HEK293 (cell line): ENCODE data around the gene MS4A18.

Experiments
- CTCF ChIA-PET: fragments of 350-600 bp; formaldehyde crosslinking; extraction: SDS; loops from one replicate; lab custom pipeline; 2021; ENCODE audit warnings: antibody characterized with exemption; lab: Yijun Ruan, JAX
- POLR2A ChIA-PET: fragments of 300-600 bp; formaldehyde crosslinking; extraction: SDS; loops from one replicate; lab custom pipeline; 2020; ENCODE audit warnings: antibody characterized with exemption, inconsistent platforms; lab: Yijun Ruan, JAX
- H3K27ac ChIP-seq: fragments of 200-500 bp; sonication (Bioruptor generic); 2 replicates; pipeline ENCODE4 v1.5.1; 2014; ENCODE audit warnings: low read depth, low read length, control low read depth, inconsistent platforms; ENCODE audit errors: extremely low read depth
- H3K36me3 ChIP-seq, 2 experiments: fragments of 200-500 bp in 1 of 2; sonication (Bioruptor generic) in 1 of 2; 1 replicate in 1 of 2; 2 replicates in 1 of 2; pipeline ENCODE4 v1.5.1; 2014 to 2017; ENCODE audit warnings: inconsistent platforms in 2 of 2, low read length in 2 of 2; ENCODE audit not compliant: control insufficient read depth in 2 of 2, insufficient read depth in 1 of 2
- H3K4me1 ChIP-seq: fragments of 200-500 bp; sonication (Bioruptor generic); 2 replicates; pipeline ENCODE4 v1.5.1; 2014; ENCODE audit warnings: mild to moderate bottlenecking, low read length, inconsistent platforms; ENCODE audit not compliant: control insufficient read depth, insufficient read depth
- H3K4me3 ChIP-seq: 2 replicates; pipeline ENCODE4 v1.5.1; 2011; ENCODE audit warnings: low read depth, mild to moderate bottlenecking, control low read depth, low read length, moderate library complexity
- H3K9me3 ChIP-seq: fragments of 200-500 bp; sonication (Bioruptor generic); 2 replicates; pipeline ENCODE4 v1.5.1; 2014; ENCODE audit warnings: low read depth, low read length, inconsistent platforms; ENCODE audit not compliant: control insufficient read depth, insufficient read depth
- GFI1B ChIP-seq: fragments of 450-650 bp; formaldehyde crosslinking; IDR thresholded peaks from 2 replicates; pipeline ENCODE4 v1.5.1; 2016; ENCODE audit warnings: missing biosample characterization, missing genetic modification characterization
- GLIS2 ChIP-seq: fragments of 450-650 bp; formaldehyde crosslinking; IDR thresholded peaks from 2 replicates; pipeline ENCODE4 v1.5.1; 2016; ENCODE audit warnings: missing biosample characterization, missing genetic modification characterization
- IKZF3 ChIP-seq: fragments of 450-650 bp; IDR thresholded peaks from 2 replicates; pipeline ENCODE4 v1.5.0; 2018; ENCODE audit warnings: missing biosample characterization, mild to moderate bottlenecking, missing genetic modification characterization, moderate library complexity
- MZF1 ChIP-seq: fragments of 450-650 bp; formaldehyde crosslinking; IDR thresholded peaks from 2 replicates; pipeline ENCODE4 v1.5.1; 2017; ENCODE audit warnings: missing biosample characterization, missing genetic modification characterization, borderline replicate concordance
- SETDB1 ChIP-seq: IDR thresholded peaks from one replicate; pipeline ENCODE4 v1.6.1; 2017; ENCODE audit warnings: mild to moderate bottlenecking, low read length, moderate library complexity, mixed read lengths; ENCODE audit not compliant: insufficient read length
- SP7 ChIP-seq: fragments of 450-650 bp; formaldehyde crosslinking; IDR thresholded peaks from 2 replicates; pipeline ENCODE4 v1.5.1; 2016; ENCODE audit warnings: missing biosample characterization, missing genetic modification characterization
- TRIM28 ChIP-seq: IDR thresholded peaks from 2 replicates; pipeline ENCODE4 v1.6.1; 2011; ENCODE audit warnings: low read length, control low read depth, borderline replicate concordance
- ZBTB48 ChIP-seq: fragments of 450-650 bp; formaldehyde crosslinking; IDR thresholded peaks from 2 replicates; pipeline ENCODE4 v1.5.1; 2016; ENCODE audit warnings: missing biosample characterization, missing genetic modification characterization
- ZEB2 ChIP-seq: fragments of 450-650 bp; formaldehyde crosslinking; IDR thresholded peaks from 2 replicates; pipeline ENCODE4 v1.5.1; 2016; ENCODE audit warnings: missing biosample characterization, missing genetic modification characterization
- ZNF114 ChIP-seq: fragments of 450-650 bp; formaldehyde crosslinking; IDR thresholded peaks from 2 replicates; pipeline ENCODE4 v1.5.0; 2017; ENCODE audit warnings: missing biosample characterization, missing genetic modification characterization
- ZNF223 ChIP-seq: fragments of 450-650 bp; formaldehyde crosslinking; IDR thresholded peaks from 2 replicates; pipeline ENCODE4 v1.5.1; 2016; ENCODE audit warnings: missing biosample characterization, missing genetic modification characterization
- ZNF274 ChIP-seq, 2 experiments: fragments of 200-500 bp in 1 of 2; fragments of 450-650 bp in 1 of 2; sonication (Bioruptor generic) in 1 of 2; formaldehyde crosslinking in 1 of 2; IDR thresholded peaks; 2 replicates each; pipeline versions ENCODE4 v1.5.1 to v1.6.1; 2014 to 2016; ENCODE audit warnings: borderline replicate concordance in 1 of 2, inconsistent platforms in 1 of 2, low read length in 1 of 2, missing biosample characterization in 1 of 2, missing genetic modification characterization in 1 of 2
- ZNF521 ChIP-seq: fragments of 450-650 bp; formaldehyde crosslinking; IDR thresholded peaks from 2 replicates; pipeline ENCODE4 v1.5.1; 2017; ENCODE audit warnings: missing biosample characterization, mild to moderate bottlenecking, missing genetic modification characterization
- ZNF707 ChIP-seq: fragments of 450-650 bp; formaldehyde crosslinking; IDR thresholded peaks from 2 replicates; pipeline ENCODE4 v1.5.1; 2016; ENCODE audit warnings: missing biosample characterization, missing genetic modification characterization
- TF ChIP-seq, protein P1 (sequence below): fragments of 450-650 bp; formaldehyde crosslinking; IDR thresholded peaks from 2 replicates; pipeline ENCODE4 v1.5.1; 2017; ENCODE audit warnings: missing biosample characterization, missing genetic modification characterization
- TF ChIP-seq, protein P2 (sequence below): fragments of 450-650 bp; formaldehyde crosslinking; IDR thresholded peaks from 2 replicates; pipeline ENCODE4 v1.5.1; 2016; ENCODE audit warnings: missing biosample characterization, missing genetic modification characterization, low read depth
- TF ChIP-seq, protein P3 (sequence below): fragments of 450-650 bp; formaldehyde crosslinking; IDR thresholded peaks from 2 replicates; pipeline ENCODE4 v1.5.1; 2016; ENCODE audit warnings: missing biosample characterization, missing genetic modification characterization

The MS4A18 gene

DNA sequence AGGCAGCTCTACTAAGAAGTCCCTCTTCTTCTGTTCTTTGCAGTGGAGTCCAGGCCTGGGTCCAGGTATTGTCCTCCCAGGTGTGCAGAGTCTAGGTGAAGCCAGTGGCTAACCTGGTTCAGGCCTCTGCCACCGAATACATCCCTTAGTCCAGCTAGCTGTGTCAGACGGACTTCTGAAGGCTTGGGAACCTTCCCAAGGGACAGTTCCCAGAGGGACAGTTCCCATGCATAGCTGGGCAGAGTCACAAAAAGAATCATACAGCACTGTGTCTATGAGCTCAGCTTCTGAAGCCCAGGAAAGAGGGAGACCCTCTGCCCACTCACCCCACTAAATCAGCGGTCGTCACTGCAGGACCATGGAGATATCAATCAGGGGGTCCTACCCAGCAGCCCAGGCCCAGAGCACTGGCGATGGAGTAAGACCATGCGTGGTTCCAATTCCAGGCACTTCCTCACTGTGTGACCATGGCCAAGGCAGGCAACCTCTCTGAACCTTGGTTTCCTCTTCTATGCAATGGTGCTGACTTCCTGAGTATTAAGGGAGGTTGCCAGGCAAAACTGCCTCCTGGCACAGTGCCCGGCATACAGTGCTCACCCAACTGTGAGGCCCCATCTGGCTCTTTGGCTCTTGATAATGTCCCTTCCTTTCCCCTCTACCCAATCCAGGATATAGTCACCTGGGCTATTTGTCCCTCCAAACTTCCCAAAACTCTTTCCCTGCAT lies 64.0 kb downstream of the MS4A18 start:
- TF ChIP-seq IKZF3 (tag by site-specific recombination) = no peak
- no peak for TF ChIP-seq ZBTB48 (tag by site-specific recombination)
- no peak for TF ChIP-seq ZNF223 (tag by site-specific recombination)
- TF ChIP-seq, protein P1, sequence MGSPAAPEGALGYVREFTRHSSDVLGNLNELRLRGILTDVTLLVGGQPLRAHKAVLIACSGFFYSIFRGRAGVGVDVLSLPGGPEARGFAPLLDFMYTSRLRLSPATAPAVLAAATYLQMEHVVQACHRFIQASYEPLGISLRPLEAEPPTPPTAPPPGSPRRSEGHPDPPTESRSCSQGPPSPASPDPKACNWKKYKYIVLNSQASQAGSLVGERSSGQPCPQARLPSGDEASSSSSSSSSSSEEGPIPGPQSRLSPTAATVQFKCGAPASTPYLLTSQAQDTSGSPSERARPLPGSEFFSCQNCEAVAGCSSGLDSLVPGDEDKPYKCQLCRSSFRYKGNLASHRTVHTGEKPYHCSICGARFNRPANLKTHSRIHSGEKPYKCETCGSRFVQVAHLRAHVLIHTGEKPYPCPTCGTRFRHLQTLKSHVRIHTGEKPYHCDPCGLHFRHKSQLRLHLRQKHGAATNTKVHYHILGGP (tag by site-specific recombination) = no peak
- TF ChIP-seq ZNF521 (tag by site-specific recombination) = no peak
- TF ChIP-seq, protein P2, sequence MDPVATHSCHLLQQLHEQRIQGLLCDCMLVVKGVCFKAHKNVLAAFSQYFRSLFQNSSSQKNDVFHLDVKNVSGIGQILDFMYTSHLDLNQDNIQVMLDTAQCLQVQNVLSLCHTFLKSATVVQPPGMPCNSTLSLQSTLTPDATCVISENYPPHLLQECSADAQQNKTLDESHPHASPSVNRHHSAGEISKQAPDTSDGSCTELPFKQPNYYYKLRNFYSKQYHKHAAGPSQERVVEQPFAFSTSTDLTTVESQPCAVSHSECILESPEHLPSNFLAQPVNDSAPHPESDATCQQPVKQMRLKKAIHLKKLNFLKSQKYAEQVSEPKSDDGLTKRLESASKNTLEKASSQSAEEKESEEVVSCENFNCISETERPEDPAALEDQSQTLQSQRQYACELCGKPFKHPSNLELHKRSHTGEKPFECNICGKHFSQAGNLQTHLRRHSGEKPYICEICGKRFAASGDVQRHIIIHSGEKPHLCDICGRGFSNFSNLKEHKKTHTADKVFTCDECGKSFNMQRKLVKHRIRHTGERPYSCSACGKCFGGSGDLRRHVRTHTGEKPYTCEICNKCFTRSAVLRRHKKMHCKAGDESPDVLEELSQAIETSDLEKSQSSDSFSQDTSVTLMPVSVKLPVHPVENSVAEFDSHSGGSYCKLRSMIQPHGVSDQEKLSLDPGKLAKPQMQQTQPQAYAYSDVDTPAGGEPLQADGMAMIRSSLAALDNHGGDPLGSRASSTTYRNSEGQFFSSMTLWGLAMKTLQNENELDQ (tag by site-specific recombination) = no peak
- TF ChIP-seq, all 188 proteins: peak for 0
- Histone ChIP-seq H3K4me1 (no peaks in the 10 kb centered on the region), H3K9me3 (no peaks in the 10 kb centered on the region), H3K27ac (no peak overlapping the region), H3K36me3 (no peaks in the 10 kb centered on the region), H3K4me3 (no peak overlapping the region)
- CTCF ChIA-PET = interaction anchor here (1.3 kb wide), 1 partner anchor 10 kb away, joined by 3 read pairs; no protein-coding TSS in a partner anchor
- POLR2A ChIA-PET = no interaction called here

DNA sequence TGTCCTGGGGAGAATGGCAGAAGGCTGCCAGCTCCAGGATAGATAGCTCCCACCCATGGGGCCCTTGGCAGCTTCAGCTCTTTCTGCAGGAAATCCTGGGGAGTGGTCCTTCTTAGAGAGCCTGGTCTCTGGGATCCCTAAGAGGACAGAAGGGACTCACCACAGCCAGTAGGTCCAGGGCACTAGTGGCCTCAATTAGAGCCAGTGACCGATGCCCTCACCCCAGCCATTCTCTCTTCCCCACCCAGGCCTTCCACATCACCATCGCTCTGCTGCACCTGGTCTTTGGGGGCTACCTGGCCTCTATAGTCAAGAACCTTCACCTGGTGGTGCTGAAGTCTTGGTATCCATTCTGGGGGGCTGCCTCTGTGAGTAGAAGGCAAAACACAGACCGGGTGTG lies 66.2 kb downstream of the MS4A18 start:
- no peak overlapping the region for H3K4me3 ChIP-seq
- ChIA-PET POLR2A (no interaction called here), CTCF (interaction anchor here (1.7 kb wide), 2 partner anchors 38 to 41 kb away, joined by 4 to 7 read pairs; no protein-coding TSS in a partner anchor)
- no peaks in the 10 kb centered on the region for H3K9me3 ChIP-seq
- H3K36me3 ChIP-seq = no peaks in the 10 kb centered on the region
- H3K4me1 ChIP-seq = no peaks in the 10 kb centered on the region
- TF ChIP-seq ZNF114 (tag by site-specific recombination) (no peak), GFI1B (tag by site-specific recombination) (no peak), GLIS2 (tag by site-specific recombination) (no peak), SP7 (tag by site-specific recombination) (no peak), ZEB2 (tag by site-specific recombination) (no peak), ZNF223 (tag by site-specific recombination) (no peak)
- TF ChIP-seq, protein P3, sequence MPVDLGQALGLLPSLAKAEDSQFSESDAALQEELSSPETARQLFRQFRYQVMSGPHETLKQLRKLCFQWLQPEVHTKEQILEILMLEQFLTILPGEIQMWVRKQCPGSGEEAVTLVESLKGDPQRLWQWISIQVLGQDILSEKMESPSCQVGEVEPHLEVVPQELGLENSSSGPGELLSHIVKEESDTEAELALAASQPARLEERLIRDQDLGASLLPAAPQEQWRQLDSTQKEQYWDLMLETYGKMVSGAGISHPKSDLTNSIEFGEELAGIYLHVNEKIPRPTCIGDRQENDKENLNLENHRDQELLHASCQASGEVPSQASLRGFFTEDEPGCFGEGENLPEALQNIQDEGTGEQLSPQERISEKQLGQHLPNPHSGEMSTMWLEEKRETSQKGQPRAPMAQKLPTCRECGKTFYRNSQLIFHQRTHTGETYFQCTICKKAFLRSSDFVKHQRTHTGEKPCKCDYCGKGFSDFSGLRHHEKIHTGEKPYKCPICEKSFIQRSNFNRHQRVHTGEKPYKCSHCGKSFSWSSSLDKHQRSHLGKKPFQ (tag by site-specific recombination) = no peak
- H3K27ac ChIP-seq = no peak overlapping the region

DNA sequence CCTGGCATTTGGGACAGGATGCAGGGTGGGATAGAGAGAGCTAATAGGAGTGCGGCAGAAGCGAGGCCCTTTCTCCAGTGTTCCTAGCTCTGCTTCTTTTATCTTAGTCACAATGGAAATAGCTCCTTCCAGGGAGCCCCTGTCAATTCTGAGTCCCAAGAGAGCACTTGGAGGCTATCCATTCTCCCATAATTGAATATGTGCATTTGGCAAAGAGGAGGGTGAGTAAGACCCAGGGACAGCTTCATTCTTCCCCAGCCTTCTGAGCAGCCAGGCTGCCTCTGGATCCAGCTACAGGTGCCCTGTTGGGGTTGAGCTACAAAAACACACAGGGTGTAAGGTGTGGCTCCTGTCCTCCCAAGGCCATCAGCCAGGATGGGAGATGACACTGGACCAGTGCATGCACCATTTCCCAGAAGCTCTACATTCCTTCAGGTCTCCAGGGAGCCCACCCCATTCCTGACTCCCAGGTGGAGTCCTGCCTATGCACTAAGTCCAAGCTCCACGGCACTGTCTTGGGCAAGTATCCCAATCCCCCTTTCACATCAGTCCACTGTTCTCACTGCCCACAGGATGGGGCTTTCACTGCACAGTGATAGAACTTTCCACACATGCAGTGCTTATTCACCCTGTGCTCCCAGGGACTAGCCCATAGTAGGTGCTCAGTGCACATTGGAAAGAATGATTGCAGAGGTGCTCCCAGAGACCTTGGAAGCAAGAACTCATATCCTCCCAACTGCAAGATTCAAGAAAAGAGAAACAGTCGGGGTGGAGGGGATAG lies 66.8 kb downstream of the MS4A18 start:
- POLR2A ChIA-PET = no interaction called here
- Histone ChIP-seq H3K4me3 (no peak overlapping the region), H3K9me3 (no peaks in the 10 kb centered on the region), H3K4me1 (no peaks in the 10 kb centered on the region), H3K27ac (no peak overlapping the region), H3K36me3 (no peaks in the 10 kb centered on the region)
- CTCF ChIA-PET = interaction anchor here (0.6 to 1.7 kb wide), 4 partner anchors 38 to 600 kb away, joined by 3 to 7 read pairs (median 4); no protein-coding TSS in a partner anchor
- TF ChIP-seq MZF1 (peak; percentile 87), TRIM28 (peak; percentile 93; the same call in 1 of the 2 replicates), ZNF707 (no peak), SETDB1 (peak; percentile 75), ZNF274 (IDR thresholded peaks at IDR 0.05; ENCODE audit: low read length) (no peak), ZNF274 (tag by site-specific recombination; IDR thresholded peaks at IDR 0.05; ENCODE audit: borderline replicate concordance) (peak; percentile 60; the same call in 1 of the 2 replicates)
